HCT116 (cell line): ENCODE data around the gene SOD1. TPM values are rescaled to one million over a fixed set of nuclear protein-coding genes. Genes with fewer than 3 reads are reported as not detected.

Experiments used
- ATAC-seq: fragments of 200-7000 bp; cut with Tn5 transposase; 2 replicates; pipeline ENCODE4 v1.9.1; 2020; ENCODE audit warnings: mild to moderate bottlenecking, moderate library complexity
- BruUV-seq: library from RNA; stranded (reverse); fragments of 400-500 nt; replicated peaks from 2 replicates; lab custom pipeline; 2021; lab: Mats Ljungman, UMichigan
- CTCF ChIA-PET: fragments of 300-600 bp; sonication (Branson Sonifier 250); formaldehyde crosslinking; loops from one replicate; lab custom pipeline; 2021; ENCODE audit warnings: antibody characterized with exemption; lab: Charles Lee
- POLR2A ChIA-PET: fragments of 300-600, 350-600 bp; sonication (Branson Sonifier 250); formaldehyde crosslinking; loops from one replicate; lab custom pipeline; 2021; ENCODE audit warnings: antibody characterized with exemption; lab: Charles Lee
- RAD21 ChIA-PET, 2 experiments: fragments of 300-600 bp; sonication (Branson Sonifier 250); formaldehyde crosslinking; loops; one replicate each; lab custom pipeline; 2023; ENCODE audit warnings: low total read pairs in 2 of 2; ENCODE audit not compliant: uncharacterized antibody in 2 of 2, unreplicated experiment in 2 of 2, low non-redundant PET in 1 of 2; lab: Charles Lee
- DNase-seq: peaks from one replicate; pipeline ENCODE4 v3.0.0-alpha.2; 2010; ENCODE audit warnings: low read depth, low spot score
- H2AFZ ChIP-seq: fragments of 200-600 bp; shearing (Covaris generic), sonication (generic); 2 replicates; pipeline ENCODE4 v1.6.1; 2017; ENCODE audit warnings: low read depth, mixed run types, mixed read lengths, antibody characterized with exemption, low read length; ENCODE audit not compliant: poor library complexity, severe bottlenecking
- H3K27ac ChIP-seq: 2 replicates; pipeline ENCODE4 v1.5.1; 2012; ENCODE audit warnings: low read depth, low read length
- H3K27me3 ChIP-seq: fragments of 200-600 bp; sonication (generic); 2 replicates; pipeline ENCODE4 v1.6.1; 2016; ENCODE audit warnings: mixed run types, low read length, mixed read lengths; ENCODE audit not compliant: insufficient read depth
- H3K36me3 ChIP-seq, 2 experiments: fragments of 200-500 bp in 1 of 2; fragments of 200-600 bp in 1 of 2; sonication (Bioruptor generic) in 1 of 2; sonication (generic) in 1 of 2; 2 replicates each; pipeline versions ENCODE4 v1.5.1 to v1.6.1; 2014 to 2016; ENCODE audit warnings: low read length in 2 of 2, inconsistent platforms in 1 of 2, mixed read lengths in 1 of 2, mixed run types in 1 of 2; ENCODE audit not compliant: insufficient read depth in 2 of 2, control insufficient read depth in 1 of 2
- H3K4me1 ChIP-seq, 2 experiments: fragments of 200-600 bp in 1 of 2; sonication (generic) in 1 of 2; 2 replicates each; pipeline versions ENCODE4 v1.5.1 to v1.6.1; 2012 to 2017; ENCODE audit warnings: low read length in 2 of 2, inconsistent platforms in 1 of 2, mild to moderate bottlenecking in 1 of 2, mixed read lengths in 1 of 2, mixed run types in 1 of 2, moderate library complexity in 1 of 2; ENCODE audit not compliant: insufficient read depth in 2 of 2, control insufficient read depth in 1 of 2
- H3K4me2 ChIP-seq: fragments of 200-600 bp; sonication (generic); 2 replicates; pipeline ENCODE4 v1.6.1; 2017; ENCODE audit warnings: mixed run types, low read length, mixed read lengths
- H3K4me3 ChIP-seq, 2 experiments: fragments of 200-600 bp in 1 of 2; sonication (generic) in 1 of 2; replicated peaks in 1 of 2; 2 replicates each; pipeline ENCODE4 v1.5.1; 2011 to 2016; ENCODE audit warnings: low read length in 2 of 2, control low read depth in 1 of 2, low read depth in 1 of 2, mild to moderate bottlenecking in 1 of 2, mixed read lengths in 1 of 2, mixed run types in 1 of 2
- H3K79me2 ChIP-seq: fragments of 200-600 bp; sonication (generic); 2 replicates; pipeline ENCODE4 v1.6.1; 2017; ENCODE audit warnings: mild to moderate bottlenecking, mixed run types, low read length, moderate library complexity, mixed read lengths; ENCODE audit not compliant: insufficient read depth
- H3K9ac ChIP-seq: fragments of 200-600 bp; sonication (generic); 2 replicates; pipeline ENCODE4 v1.6.1; 2016; ENCODE audit warnings: low read length, mixed read lengths
- H3K9me2 ChIP-seq: fragments of 200-600 bp; sonication (generic), shearing (Covaris generic); 2 replicates; pipeline ENCODE4 v1.6.1; 2017; ENCODE audit warnings: mixed run types, mild to moderate bottlenecking, moderate library complexity; ENCODE audit not compliant: insufficient read depth
- H3K9me3 ChIP-seq, 2 experiments: fragments of 200-500 bp in 1 of 2; fragments of 200-600 bp in 1 of 2; sonication (Bioruptor generic) in 1 of 2; sonication (generic) in 1 of 2; 2 replicates each; pipeline ENCODE4 v1.6.1; 2014 to 2017; ENCODE audit warnings: low read length in 2 of 2, mixed read lengths in 2 of 2, inconsistent platforms in 1 of 2, low read depth in 1 of 2, mild to moderate bottlenecking in 1 of 2, mixed run types in 1 of 2, moderate library complexity in 1 of 2; ENCODE audit not compliant: control insufficient read depth in 1 of 2, insufficient read depth in 1 of 2
- H4K20me1 ChIP-seq: fragments of 200-600 bp; sonication (generic), shearing (Covaris generic); 2 replicates; pipeline ENCODE4 v1.6.1; 2017; ENCODE audit warnings: mixed run types, mild to moderate bottlenecking, moderate library complexity; ENCODE audit not compliant: insufficient read depth
- CEBPB ChIP-seq: IDR thresholded peaks from 2 replicates; pipeline ENCODE4 v1.6.1; 2012; ENCODE audit warnings: low read depth
- CTCF ChIP-seq, 3 experiments: fragments of 200-600 bp in 1 of 3; sonication (generic) in 1 of 3; IDR thresholded peaks in 2 of 3; conservative IDR thresholded peaks in 1 of 3; 2 replicates each; pipeline ENCODE4 v1.5.1; 2012 to 2017; ENCODE audit warnings: low read depth in 2 of 3, low read length in 2 of 3, antibody characterized with exemption in 1 of 3, borderline replicate concordance in 1 of 3, control low read depth in 1 of 3, mild to moderate bottlenecking in 1 of 3, mixed read lengths in 1 of 3, mixed run types in 1 of 3, moderate library complexity in 1 of 3; ENCODE audit not compliant: insufficient read depth in 1 of 3
- EGR1 ChIP-seq: IDR thresholded peaks from 2 replicates; pipeline ENCODE4 v1.6.1; 2012; ENCODE audit warnings: low read depth
- EZH2phosphoT487 ChIP-seq: fragments of 200-600 bp; IDR thresholded peaks from 2 replicates; pipeline ENCODE4 v1.6.1; 2018; ENCODE audit warnings: antibody characterized with exemption, borderline replicate concordance
- FOSL1 ChIP-seq: IDR thresholded peaks from 2 replicates; pipeline ENCODE4 v1.6.1; 2012; ENCODE audit warnings: low read depth
- RAD21 ChIP-seq: IDR thresholded peaks from 2 replicates; pipeline ENCODE4 v1.6.1; 2012; ENCODE audit warnings: low read depth, mild to moderate bottlenecking
- YY1 ChIP-seq: IDR thresholded peaks from 2 replicates; pipeline ENCODE4 v1.6.1; 2011; ENCODE audit warnings: low read length, low read depth, moderate library complexity, mild to moderate bottlenecking; ENCODE audit not compliant: insufficient replicate concordance; ENCODE audit errors: extremely low read depth
- intact Hi-C: fragments of 100-400 bp; cut with micrococcal nuclease; formaldehyde crosslinking; loops from 2 replicates; pipeline ENCODE4 v1.10.0; 2022
- total RNA-seq: library from RNA; stranded (reverse); gene quantifications from one replicate; pipeline ENCODE4 v1.2.1, GENCODE V29; 2021; ENCODE audit not compliant: unreplicated experiment

Gene SOD1
- total RNA-seq, 1 experiment from 2014 or later: 419 TPM

GRCh38 chr21:31622397-31622796 lies 37.1 kb upstream of the SOD1 start:
- Histone ChIP-seq H3K9ac (no peak overlapping the region), H3K9me3 (no peaks in the 10 kb centered on the region), H3K27me3 (no peaks in the 10 kb centered on the region), H4K20me1 (no peaks in the 10 kb centered on the region), H3K4me1 (no peaks in the 10 kb centered on the region), H3K9me2 (no peaks in the 10 kb centered on the region), H3K4me3 (no peak overlapping the region), H3K4me2 (no peak overlapping the region), H2AFZ (no peak overlapping the region), H3K36me3 (no peaks in the 10 kb centered on the region), H3K79me2 (no peaks in the 10 kb centered on the region), H3K27ac (no peak overlapping the region)
- RAD21 ChIA-PET: no interaction called here
- no peak for TF ChIP-seq EGR1
- TF ChIP-seq FOSL1: no peak
- no peak for TF ChIP-seq CTCF (IDR thresholded peaks at IDR 0.05 in 2 of 3, conservative IDR thresholded peaks at IDR 0.05 in 1 of 3; ENCODE audit: borderline replicate concordance in 1 of 3, insufficient read depth in 1 of 3, low read depth in 2 of 3, low read length in 2 of 3)
- TF ChIP-seq YY1: no peak
- no peak for TF ChIP-seq CEBPB
- no TSS peak for BruUV-seq
- DNase-seq (no peak), ATAC-seq (no peak)
- intact Hi-C loops: no loop called here
- CTCF ChIA-PET: no interaction called here
- POLR2A ChIA-PET: no interaction called here

GRCh38 chr21:31623664-31624063 lies 35.8 kb upstream of the SOD1 start:
- H3K9ac ChIP-seq: no peak overlapping the region
- RAD21 ChIA-PET: no interaction called here
- H3K9me2 ChIP-seq: no peaks in the 10 kb centered on the region
- TF ChIP-seq CTCF (IDR thresholded peaks at IDR 0.05 in 2 of 3, conservative IDR thresholded peaks at IDR 0.05 in 1 of 3; ENCODE audit: borderline replicate concordance in 1 of 3, insufficient read depth in 1 of 3, low read depth in 2 of 3, low read length in 2 of 3) (peak in 2 of 3 experiments; percentile 22 to 28; a peak in 3 of 6 replicates), EZH2phosphoT487 (no peak), RAD21 (peak; percentile 30)
- no peak overlapping the region for H2AFZ ChIP-seq
- H3K79me2 ChIP-seq: no peaks in the 10 kb centered on the region
- no peak overlapping the region for H3K4me3 ChIP-seq
- ATAC-seq (peak; percentile 67), DNase-seq (no peak)
- POLR2A ChIA-PET: no interaction called here
- CTCF ChIA-PET: no interaction called here
- H3K27ac ChIP-seq: no peak overlapping the region
- no peaks in the 10 kb centered on the region for H3K27me3 ChIP-seq
- H4K20me1 ChIP-seq: no peaks in the 10 kb centered on the region
- intact Hi-C loops: no loop called here
- no peaks in the 10 kb centered on the region for H3K4me1 ChIP-seq
- no peaks in the 10 kb centered on the region for H3K9me3 ChIP-seq
- H3K36me3 ChIP-seq: no peaks in the 10 kb centered on the region
- no TSS peak for BruUV-seq
- no peak overlapping the region for H3K4me2 ChIP-seq
